ENCODE measurements around the gene MTCH1.

MTCH1 gene

DNA sequence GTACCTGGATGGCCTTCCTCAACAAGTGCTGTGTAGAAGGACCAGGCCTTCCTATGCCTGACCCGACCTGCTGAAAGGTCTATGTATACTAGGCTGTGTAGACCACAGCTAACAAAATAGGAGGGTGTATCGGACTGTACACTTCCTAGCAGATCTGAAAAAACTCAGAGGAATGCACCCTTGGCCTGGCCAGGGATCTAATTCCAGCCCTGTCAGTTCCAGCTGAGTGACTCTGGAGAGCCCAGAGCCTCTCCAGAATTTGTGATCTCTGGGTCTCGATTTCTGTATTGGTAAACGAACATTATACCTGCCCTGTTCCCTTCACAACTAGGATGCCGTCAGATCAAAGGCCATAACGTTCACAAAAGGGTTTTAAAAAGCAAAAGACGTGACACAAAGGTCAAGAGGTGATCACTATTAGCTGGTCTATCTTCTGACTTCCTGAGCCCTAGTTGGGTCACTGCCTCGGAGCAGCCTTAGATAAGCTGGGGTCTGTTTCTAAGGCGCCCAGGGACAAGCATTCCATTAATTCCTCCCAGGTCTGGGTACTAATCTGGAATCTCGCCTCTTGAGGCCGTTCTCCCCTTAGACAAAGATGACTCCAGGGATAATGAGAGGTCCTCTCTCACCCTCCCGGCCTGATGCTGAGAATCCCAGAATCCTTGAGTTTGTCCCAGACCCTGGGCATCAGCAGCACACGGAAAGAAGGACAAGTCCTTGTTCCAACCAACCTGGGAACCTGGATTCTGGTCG lies 13.9 kb downstream of the MTCH1 start:
- in situ Hi-C loops (cut with HindIII; ENCODE audit: low sequenced_read_pairs): no loop called here

DNA sequence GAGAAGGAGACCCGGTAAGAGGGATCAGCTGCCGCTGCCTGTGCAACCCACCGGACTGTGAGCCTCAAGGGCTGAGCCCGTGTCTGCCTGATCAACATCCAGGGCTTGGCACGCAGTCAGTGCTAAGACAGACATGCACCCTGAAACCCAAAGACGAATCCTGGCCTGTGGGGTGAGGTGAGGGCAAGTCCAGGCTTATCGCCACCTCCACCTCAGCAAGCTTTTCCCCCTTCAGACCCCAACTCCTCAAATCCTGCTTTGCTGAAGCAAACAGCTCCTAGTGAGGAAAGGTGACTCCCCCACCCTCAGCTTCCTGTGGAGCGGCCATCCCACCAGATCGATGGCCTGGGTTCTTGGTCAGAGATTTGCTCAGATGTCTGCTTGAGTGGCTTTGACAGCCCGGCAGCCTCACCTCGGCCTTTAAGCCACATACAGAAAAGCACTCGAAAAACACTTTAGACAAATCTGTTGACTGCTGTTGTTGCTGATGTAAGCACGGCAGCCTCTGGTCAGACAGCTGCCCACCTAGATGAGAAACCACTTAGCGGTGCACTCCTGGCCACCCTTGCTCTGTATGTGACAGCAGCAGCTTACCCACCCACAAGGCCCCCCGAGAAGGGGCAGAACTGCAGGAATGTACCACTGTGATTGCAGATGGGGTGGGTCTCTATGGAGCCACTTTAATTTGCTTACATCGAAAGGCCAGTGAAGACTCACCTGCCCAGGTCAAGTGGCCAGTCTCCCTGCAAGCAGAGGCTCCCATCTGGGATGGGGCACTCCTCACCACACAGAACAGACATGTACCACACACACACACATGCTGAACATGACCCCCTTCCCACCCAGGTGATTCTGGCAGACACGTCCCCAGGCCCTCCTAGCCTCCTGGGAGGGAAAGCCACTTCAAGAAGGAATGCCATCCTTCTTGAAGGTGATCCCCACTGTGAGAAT lies 14.8 kb downstream of the MTCH1 start:
- in situ Hi-C loops (cut with HindIII; ENCODE audit: low sequenced_read_pairs): no loop called here

DNA sequence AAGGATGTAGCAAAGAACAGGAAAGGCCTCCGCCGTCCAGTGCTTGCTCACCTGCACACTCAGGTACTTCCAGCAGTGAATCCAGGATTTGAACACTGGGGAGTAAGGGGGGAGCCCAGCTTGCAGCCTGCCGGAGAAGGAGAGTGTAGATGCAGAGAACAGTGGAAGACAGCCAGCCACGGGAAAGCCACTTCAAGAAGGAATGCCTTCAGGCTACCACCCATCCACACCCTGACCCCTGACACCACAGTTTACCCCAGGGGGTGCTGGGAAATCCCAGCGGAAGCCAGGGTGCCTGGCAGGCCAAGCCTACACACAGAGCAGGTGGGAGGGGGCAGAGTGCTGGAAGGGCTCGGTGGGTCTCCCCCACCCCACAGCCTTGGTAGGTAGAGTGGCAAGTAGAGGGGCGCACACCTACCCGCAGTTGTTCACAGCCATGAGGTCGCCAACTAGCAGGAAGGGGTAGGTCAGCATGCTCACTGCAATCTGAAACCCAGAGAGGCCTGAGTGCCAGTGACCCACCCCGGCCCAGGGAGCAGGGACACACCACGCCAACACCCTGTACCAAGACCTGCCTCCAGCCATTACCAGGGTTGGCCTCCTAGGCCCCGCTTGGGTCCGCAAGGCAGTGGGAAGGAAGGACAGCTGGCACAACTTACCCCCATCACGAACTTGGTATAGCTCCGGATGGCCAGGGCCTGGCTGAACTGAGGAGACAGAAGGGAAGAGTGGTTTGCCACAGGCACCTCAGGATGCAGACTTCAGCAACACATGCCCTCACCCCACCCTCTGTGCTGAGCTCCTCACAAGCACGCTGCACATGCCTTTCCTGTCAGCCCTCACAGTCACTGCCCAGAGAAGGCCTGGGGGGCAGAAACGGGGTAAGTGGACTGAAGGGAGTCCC lies 15.8 kb downstream of the MTCH1 start:
- in situ Hi-C loops (cut with HindIII; ENCODE audit: low sequenced_read_pairs): no loop called here

DNA sequence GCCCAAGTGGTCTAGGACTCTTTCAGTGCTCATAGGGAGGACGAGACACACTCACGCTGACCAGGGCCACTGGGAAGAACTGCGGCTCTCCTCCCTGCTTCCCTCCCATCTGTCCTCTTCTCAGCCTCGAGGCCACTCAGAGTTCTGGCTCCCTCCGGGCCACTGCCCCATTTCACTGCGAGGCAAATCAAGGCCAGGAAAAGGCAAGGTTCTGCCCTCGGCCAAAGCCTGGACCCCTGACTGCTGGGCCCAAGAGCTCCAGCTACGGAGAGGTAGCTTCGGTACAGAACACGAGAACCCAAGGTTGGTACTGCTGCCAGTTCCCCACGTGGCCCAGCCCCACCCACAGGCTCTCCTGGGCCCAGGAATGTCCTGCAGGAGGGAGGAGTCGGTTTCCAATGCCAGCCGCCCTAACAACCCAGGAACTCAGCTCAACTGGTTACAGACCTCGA lies 16.7 kb downstream of the MTCH1 start:
- in situ Hi-C loops (cut with HindIII; ENCODE audit: low sequenced_read_pairs): no loop called here

DNA sequence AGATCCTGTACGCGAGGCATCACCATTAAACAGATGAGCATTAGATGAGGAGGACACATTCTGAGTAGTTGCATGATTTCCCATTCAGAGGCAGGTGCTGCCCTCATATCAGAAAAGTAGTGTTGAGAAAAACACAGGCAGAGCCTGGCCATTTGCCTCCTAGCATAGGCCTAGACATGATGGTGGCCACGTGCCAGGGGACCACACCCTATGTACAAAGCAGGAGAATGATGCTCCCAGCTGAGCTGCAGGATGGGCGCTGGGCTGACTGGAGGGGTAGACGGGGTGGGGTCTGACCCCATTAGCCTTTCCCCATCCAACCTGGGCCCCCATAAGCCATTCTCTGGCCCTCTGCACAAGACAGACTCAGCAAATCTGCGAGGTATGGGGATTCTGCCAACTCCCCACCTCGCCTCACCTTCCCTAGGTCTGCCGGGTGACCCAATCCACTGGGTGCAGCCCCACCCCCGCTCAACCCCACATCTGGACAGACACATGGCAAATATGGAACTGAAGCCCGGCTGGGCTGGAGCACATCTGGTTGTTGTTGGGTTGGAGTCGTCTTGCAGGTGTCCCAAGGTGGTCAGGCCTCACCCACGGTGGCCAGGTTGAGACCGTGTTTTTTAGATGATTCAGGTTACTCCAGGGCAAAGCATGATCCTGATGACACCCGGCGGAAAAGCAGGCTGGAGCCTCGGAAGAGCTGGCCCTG lies 17.6 kb downstream of the MTCH1 start:
- in situ Hi-C loops (cut with HindIII; ENCODE audit: low sequenced_read_pairs): no loop called here

DNA sequence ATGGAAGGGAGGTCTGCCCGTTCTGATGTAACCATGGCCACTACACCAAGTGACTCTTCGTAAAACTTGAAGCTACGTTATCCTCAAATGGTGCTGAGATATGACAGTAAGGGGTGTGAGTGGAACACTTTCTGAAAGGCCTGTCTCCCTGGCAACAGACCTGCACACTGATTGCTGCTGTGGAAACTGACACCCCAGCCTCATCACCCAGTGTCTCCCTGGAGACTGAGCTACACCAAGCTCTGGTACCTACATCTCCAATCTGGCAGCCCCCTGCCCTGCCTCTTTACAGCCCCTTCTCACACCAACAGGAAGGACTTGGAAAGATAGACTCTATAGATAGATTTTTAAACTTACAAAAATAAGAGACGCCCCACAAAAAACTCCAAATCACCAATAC lies 18.2 kb downstream of the MTCH1 start:
- in situ Hi-C loops (cut with HindIII; ENCODE audit: low sequenced_read_pairs): no loop called here

DNA sequence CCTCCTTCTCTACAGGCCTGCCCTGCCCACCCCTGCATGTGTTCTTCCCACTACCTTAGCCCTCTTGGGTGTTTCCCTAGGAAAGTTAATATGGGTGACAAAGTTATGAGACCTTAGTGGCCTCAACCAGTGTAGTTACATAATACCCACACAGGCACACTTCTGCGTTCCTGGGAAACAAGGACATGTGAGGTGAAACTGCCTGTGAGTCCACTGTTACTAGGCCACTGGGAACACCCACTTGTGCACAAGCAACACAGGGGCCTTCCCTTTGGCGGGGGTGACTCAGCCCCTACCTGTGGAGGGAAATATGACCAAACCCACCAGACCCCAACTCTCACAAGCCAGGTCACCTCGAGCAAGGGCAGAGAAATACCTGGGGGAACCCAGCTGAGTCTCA lies 18.7 kb downstream of the MTCH1 start:
- in situ Hi-C loops (cut with HindIII; ENCODE audit: low sequenced_read_pairs): no loop called here

DNA sequence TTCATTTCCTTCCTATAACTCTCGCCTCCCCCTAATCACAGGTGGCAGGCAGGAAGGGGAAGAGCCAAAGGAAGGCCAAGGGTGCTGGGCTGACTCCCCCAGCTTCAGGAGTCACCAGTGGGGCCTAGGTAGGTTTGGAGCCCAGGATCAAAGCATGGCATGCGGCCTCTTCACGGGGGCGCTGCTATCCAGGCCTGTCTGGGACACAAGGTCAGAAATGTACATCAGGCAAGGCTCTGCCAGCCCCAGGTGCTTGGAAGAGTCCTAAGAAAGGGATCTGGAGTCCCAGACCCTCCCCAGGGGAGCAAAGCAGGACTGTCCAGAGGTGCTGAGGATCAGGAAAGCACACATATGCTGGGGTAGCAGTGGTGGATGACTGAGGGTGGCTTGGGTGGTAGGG lies 21.1 kb downstream of the MTCH1 start:
- in situ Hi-C loops (cut with HindIII; ENCODE audit: low sequenced_read_pairs): no loop called here

DNA sequence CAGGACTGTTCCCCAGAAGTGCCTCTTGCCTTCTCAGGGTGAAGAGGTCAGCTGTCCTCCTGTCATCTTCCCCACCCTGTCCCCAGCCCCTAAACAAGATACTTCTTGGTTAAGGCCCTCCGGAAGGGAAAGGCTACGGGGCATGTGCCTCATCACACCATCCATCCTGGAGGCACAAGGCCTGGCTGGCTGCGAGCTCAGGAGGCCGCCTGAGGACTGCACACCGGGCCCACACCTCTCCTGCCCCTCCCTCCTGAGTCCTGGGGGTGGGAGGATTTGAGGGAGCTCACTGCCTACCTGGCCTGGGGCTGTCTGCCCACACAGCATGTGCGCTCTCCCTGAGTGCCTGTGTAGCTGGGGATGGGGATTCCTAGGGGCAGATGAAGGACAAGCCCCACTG lies 21.6 kb downstream of the MTCH1 start:
- in situ Hi-C loops (cut with HindIII; ENCODE audit: low sequenced_read_pairs): no loop called here

DNA sequence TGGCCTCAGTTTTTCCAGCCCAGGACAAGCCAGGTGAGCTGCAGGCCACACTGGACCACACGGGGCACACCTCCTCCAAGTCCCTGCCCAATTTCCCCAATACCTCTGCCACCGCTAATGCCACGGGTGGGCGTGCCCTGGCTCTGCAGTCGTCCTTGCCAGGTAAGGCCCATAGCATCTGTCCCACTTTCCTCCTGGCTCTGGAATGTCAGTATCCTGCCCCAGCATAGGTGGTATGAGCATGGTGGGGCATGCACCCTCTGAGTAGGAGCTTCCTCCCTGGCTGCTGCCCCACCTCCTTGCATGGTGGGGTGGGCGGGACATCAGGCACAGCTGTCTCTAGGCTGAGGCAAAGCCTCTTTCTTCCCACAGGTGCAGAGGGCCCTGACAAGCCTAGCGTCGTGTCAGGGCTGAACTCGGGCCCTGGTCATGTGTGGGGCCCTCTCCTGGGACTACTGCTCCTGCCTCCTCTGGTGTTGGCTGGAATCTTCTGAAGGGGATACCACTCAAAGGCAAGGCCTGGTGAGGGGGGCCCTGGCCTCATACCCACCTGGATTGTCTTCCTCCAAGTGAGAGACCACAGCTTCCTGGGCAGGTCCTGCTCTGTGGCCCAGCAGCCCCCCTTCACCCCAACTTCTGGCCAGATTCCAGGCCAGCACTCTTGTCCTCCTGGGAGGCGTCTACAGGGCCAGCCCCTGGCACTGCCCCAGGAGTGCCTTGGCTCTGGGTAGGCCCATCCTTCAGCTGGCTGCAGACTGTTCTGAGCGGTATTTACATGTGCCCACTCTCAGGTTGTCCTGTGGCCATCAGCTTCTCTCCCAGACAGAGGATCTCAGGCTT lies 22.3 kb downstream of the MTCH1 start:
- in situ Hi-C loops (cut with HindIII; ENCODE audit: low sequenced_read_pairs): no loop called here

DNA sequence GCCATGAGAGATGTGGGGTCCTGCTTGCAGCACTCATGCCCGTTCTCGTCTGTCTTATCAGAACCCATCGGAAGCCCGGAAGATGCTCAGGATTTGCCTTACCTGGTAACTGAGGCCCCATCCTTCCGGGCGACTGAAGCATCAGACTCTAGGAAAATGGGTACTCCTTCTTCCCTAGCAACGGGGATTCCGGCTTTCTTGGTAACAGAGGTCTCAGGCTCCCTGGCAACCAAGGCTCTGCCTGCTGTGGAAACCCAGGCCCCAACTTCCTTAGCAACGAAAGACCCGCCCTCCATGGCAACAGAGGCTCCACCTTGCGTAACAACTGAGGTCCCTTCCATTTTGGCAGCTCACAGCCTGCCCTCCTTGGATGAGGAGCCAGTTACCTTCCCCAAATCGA lies 23.1 kb downstream of the MTCH1 start:
- in situ Hi-C loops (cut with HindIII; ENCODE audit: low sequenced_read_pairs): no loop called here

DNA sequence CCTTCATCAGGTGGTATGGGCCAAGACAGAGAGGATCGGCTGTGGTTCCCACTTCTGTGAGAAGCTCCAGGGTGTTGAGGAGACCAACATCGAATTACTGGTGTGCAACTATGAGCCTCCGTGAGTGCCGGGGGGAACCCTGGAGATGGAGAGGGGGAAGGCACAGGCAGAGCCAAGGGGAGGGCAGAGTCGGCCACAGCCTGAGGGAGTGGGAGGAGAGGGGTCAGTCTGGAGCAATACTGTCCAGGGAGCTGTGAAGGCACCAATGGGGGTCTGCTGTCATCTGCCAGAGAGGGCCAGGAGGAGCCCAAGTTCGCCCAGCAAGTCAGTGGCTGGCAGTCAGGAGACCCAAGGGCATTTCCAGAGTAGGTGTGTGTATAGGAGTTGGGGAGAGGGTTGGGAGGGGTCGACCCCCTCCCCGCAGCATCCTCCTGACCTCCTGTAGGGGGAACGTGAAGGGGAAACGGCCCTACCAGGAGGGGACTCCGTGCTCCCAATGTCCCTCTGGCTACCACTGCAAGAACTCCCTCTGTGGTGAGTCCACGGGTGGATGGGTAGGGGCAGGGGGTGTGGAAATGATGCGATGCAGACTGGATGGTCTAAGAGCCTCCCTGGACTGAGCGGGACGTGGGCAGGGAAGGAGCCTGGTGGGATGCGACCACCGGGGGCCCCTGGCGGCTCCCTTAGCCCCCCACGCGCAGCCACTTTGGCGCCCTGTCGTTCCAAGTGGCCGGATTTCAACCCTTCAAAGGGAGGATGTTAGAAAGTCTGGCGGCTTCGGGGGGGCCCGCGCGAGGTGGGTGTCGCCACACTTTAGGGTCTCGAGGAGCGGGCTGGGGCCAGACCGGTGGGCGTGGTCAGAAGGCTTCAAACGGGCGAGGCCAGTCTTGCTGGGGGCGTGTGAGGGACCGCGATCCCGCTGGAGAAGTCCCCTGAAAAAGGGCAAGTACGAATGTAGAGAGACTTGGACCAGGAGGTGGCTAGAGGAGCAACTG lies 24.3 kb downstream of the MTCH1 start:
- in situ Hi-C loops (cut with HindIII; ENCODE audit: low sequenced_read_pairs): no loop called here

DNA sequence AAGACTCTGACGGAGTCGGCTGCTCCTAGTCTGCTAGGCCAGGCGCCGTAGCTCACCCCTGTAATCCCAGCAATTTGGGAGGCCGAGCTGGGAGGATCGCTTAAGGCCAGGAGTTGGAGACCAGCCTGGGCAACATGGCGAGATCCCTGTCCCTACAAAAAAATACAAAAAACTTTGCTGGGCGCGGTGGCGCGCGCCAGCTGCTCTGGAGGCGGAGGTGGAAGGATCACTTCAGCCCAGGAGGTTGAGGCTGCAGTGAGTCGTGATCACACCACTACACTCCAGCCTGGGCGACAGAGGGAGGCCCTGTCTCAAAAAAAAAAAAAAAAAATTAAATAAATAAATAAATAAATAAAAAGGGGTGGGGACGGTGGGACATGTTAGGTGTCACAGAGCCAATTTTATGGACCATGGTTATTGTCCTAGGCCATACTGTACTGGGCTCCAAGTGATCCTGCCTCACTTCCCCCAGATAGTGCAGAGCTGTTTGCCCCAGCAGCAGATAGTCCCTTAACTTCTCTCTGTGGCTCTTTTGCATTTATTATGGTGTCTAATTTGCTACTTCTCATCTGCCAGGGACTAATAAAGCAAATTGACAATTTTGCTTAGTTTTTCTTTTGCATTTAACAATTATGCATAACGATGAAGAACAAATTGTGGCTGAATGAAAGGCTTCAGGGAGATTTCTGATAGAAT lies 26.3 kb downstream of the MTCH1 start:
- in situ Hi-C loops (cut with HindIII; ENCODE audit: low sequenced_read_pairs): no loop called here

DNA sequence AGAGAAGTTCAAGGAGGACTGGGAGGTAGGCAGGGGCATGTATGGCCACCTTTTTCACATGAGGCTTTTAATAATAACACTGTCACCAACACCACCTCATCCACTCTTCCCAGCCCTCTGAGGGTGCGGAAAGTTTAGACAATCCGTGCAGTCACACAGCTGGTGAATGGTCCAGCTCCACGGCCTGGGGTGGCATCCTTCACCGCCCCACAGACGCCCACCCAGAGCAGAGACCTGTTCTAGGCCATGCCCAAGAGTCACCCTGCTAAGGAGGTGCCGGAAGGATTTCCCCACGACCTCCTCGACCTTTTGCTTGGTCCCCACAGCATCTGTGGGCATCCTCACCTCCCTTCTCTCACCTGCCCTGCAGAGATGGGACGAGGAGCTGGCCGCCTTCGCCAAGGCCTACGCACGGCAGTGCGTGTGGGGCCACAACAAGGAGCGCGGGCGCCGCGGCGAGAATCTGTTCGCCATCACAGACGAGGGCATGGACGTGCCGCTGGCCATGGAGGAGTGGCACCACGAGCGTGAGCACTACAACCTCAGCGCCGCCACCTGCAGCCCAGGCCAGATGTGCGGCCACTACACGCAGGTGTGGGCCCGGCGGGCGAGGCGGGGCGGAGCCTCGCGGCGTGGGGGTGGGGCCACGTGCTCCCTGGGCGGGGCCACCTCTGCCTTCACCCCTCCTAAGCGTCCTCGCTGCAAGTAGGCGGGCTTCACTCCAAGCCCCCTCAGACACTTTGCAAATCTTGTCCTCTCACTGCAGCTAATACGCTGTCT lies 27.0 kb downstream of the MTCH1 start:
- in situ Hi-C loops (cut with HindIII; ENCODE audit: low sequenced_read_pairs): no loop called here

DNA sequence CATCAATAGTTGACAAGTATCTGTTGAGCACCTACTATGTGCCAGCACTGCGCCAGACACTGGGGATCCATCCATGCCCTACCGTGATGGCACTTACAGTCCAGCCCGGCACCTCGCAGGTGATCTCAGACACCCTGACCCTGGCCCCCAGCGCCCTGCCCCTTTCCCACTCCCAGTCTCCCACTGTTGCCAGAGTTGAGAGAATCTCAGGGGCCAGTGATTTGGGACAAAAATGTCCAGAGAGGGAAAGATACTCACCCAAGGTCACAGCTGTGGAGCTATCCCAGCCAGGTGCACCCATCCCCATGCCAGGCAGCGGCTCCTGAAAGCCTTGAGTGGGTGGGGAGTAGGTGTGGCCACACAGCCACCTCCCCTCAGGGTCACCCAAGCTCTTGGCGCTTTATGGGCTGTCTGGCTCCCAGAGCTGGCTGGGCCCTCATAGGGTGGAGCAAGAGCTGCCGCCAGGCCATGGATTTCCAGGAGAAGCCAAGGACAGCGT lies 28.2 kb downstream of the MTCH1 start:
- in situ Hi-C loops (cut with HindIII; ENCODE audit: low sequenced_read_pairs): no loop called here

DNA sequence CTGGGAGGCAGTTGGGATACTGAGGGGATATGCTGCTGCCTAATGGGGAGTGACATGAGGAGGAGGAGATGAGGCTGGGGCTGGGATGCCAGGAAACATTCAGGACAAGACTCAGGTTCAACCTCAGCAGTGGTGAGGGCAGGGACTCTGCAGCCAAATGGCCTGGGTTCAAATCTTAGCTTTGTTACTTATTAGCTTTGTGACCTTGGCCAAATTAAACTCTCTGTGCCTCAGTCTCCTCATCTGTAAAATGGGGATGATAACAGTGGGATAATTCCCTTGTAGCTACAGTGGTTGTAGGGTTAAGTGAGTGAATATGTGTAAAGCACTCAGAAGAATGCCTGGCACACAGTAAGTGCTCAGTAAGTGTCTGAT lies 29.6 kb downstream of the MTCH1 start:
- in situ Hi-C loops (cut with HindIII; ENCODE audit: low sequenced_read_pairs): no loop called here

Data from DLD1 (cell line).